ENCODE data around the gene SUPT6H.

DNA sequence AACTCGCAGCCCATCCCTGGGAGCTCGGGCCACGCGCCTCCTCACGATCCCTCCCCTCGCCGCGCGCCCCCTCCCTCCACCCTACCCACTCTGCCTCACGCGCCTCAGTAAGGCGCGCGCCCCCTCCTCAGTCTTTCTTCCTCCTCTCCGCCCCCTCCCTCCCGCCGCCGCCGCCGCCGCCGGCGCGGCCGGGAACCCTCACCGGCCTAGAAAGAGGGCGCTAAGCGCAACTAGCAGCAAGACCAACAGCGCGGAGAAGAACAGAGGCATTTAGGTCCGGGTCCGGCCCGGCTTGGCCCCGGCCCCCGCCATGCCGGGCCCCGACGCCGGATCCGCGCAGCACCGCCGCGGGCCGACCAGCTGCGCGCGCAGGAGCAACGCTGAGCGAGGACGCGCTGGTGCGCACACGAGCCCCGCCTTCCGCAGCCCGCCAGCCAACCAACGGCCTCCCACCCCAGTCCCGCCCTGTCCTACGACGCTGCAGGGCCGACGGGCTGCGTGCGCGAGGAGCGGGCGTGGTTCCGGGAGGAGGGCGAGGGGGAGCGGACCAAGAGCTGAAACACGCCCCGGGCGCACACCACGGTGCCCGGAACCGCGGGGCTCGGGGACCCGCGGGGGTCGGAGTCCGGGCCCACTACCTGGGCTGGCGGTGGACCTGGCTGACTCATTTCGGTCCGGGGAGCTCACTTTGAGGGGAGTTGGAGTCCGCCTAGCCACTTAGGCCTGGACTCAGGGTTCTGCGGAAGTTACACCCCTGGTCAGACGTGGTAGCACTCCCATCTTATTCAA is 17.0 kb upstream of the SUPT6H start, which contains the start of gene BLTP2:
- TF ChIP-seq, protein P1, sequence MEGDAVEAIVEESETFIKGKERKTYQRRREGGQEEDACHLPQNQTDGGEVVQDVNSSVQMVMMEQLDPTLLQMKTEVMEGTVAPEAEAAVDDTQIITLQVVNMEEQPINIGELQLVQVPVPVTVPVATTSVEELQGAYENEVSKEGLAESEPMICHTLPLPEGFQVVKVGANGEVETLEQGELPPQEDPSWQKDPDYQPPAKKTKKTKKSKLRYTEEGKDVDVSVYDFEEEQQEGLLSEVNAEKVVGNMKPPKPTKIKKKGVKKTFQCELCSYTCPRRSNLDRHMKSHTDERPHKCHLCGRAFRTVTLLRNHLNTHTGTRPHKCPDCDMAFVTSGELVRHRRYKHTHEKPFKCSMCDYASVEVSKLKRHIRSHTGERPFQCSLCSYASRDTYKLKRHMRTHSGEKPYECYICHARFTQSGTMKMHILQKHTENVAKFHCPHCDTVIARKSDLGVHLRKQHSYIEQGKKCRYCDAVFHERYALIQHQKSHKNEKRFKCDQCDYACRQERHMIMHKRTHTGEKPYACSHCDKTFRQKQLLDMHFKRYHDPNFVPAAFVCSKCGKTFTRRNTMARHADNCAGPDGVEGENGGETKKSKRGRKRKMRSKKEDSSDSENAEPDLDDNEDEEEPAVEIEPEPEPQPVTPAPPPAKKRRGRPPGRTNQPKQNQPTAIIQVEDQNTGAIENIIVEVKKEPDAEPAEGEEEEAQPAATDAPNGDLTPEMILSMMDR (IDR thresholded peaks at IDR 0.05): no peak
- no peak for TF ChIP-seq EZH2 (IDR thresholded peaks at IDR 0.05)
- TF ChIP-seq EZH2phosphoT487 (IDR thresholded peaks at IDR 0.05): no peak

Data from neural progenitor cell (in vitro differentiated cells).